ENCODE measurements around the gene GMEB2.
"Not testable (repeated sequence)": the region's sequence is repeated elsewhere in the genome, so short reads cannot be mapped to it uniquely, and the experiment has no call there.

GMEB2 gene

GRCh38 chr20:63626424-63627128 lies at the start of gene GMEB2:
Gene GMEB2, minus strand, starts transcription at chr20:63627101. Its CDS starts 7,704 bp downstream, at chr20:63619397.
- peak; percentile 83 for DNase-seq (ENCODE audit: low spot score)

- no peak for DNase-seq (ENCODE audit: low spot score)
These were observed 48.9 kb upstream of the GMEB2 start for GRCh38 chr20:63675681-63676368.

GRCh38 chr20:63673951-63674350 lies 47.0 kb upstream of the GMEB2 start:
- DNase-seq (ENCODE audit: low spot score) = no peak

- DNase-seq (ENCODE audit: low spot score) = no peak
These were observed 45.8 kb upstream of the GMEB2 start for GRCh38 chr20:63672666-63673065.

GRCh38 chr20:63671695-63672094 lies 44.8 kb upstream of the GMEB2 start:
- not testable (repeated sequence) for DNase-seq (ENCODE audit: low spot score)

GRCh38 chr20:63668351-63668750 lies 41.5 kb upstream of the GMEB2 start:
- DNase-seq (ENCODE audit: low spot score) = no peak

- DNase-seq (ENCODE audit: low spot score) = no peak
These were observed 41.0 kb upstream of the GMEB2 start for GRCh38 chr20:63667858-63668257.

- no peak for DNase-seq (ENCODE audit: low spot score)
These were observed 38.8 kb upstream of the GMEB2 start for GRCh38 chr20:63665708-63666107.

- DNase-seq (ENCODE audit: low spot score) = no peak
These were observed 38.1 kb upstream of the GMEB2 start for GRCh38 chr20:63664861-63665594.

GRCh38 chr20:63664143-63664851 lies 37.4 kb upstream of the GMEB2 start:
- DNase-seq (ENCODE audit: low spot score) = no peak

- DNase-seq (ENCODE audit: low spot score) = no peak
These were observed 36.6 kb upstream of the GMEB2 start for GRCh38 chr20:63663332-63664066.

- DNase-seq (ENCODE audit: low spot score) = no peak
These were observed 35.9 kb upstream of the GMEB2 start for GRCh38 chr20:63662813-63663189.

- no peak for DNase-seq (ENCODE audit: low spot score)
These were observed 35.3 kb upstream of the GMEB2 start for GRCh38 chr20:63661959-63662812.

GRCh38 chr20:63661108-63661507 lies 34.2 kb upstream of the GMEB2 start:
- DNase-seq (ENCODE audit: low spot score) = no peak

- no peak for DNase-seq (ENCODE audit: low spot score)
These were observed 33.7 kb upstream of the GMEB2 start for GRCh38 chr20:63660622-63661021.

- not testable (repeated sequence) for DNase-seq (ENCODE audit: low spot score)
These were observed 33.3 kb upstream of the GMEB2 start for GRCh38 chr20:63660174-63660573.

GRCh38 chr20:63659370-63659769 lies 32.5 kb upstream of the GMEB2 start:
- no peak for DNase-seq (ENCODE audit: low spot score)

- DNase-seq (ENCODE audit: low spot score) = no peak
These were observed 31.9 kb upstream of the GMEB2 start for GRCh38 chr20:63658749-63659187.

GRCh38 chr20:63657937-63658748 lies 31.2 kb upstream of the GMEB2 start, which contains the start of gene RTEL1:
Gene RTEL1, plus strand, starts transcription at chr20:63658312. Its CDS starts 1,091 bp downstream, at chr20:63659403.
- peak; percentile 82 for DNase-seq (ENCODE audit: low spot score)

All from CD4-positive, alpha-beta T cell treated with Interleukin-6 at 100 ng/mL for 8 hours (primary cell).